ENCODE measurements around the gene PRR3. TPM values are rescaled to one million over a fixed set of nuclear protein-coding genes. Genes with fewer than 3 reads are reported as not detected.

Gene PRR3
- total and polyA plus RNA-seq, 4 donors, result 2.1 to 3.2 (median 2.4) TPM

GRCh38 chr6:30571075-30571761 is 14.1 kb downstream of the PRR3 start, which contains the start of gene ABCF1 (continued):
- peak; percentile 39 for TF ChIP-seq REST (IDR thresholded peaks at IDR 0.05)

GRCh38 chr6:30571762-30572082 is 14.6 kb downstream of the PRR3 start:
- peak overlapping the region; percentile 84 to 90 for H3K9ac ChIP-seq (ENCODE audit: low read depth in 1 of 2, low read length in 2 of 2)
- H3K36me3 ChIP-seq (ENCODE audit: control insufficient read depth in 4 of 4, insufficient read depth in 3 of 4, low read depth in 1 of 4, low read length in 3 of 4), result peaks cover 0 to 2% (median 1%) of the 10 kb centered on the region in 4 donors
- peaks cover 5 to 36% (median 34%) of the 10 kb centered on the region in 4 donors for H3K4me1 ChIP-seq (ENCODE audit: control insufficient read depth in 4 of 4, insufficient read depth in 4 of 4, low read length in 3 of 4)
- no peak for DNase-seq (ENCODE audit: low spot score)
- peak overlapping the region; percentile 89 to 98 for H3K27ac ChIP-seq (ENCODE audit: low read depth in 1 of 2, low read length in 2 of 2)
- H3K27me3 ChIP-seq (ENCODE audit: control insufficient read depth in 4 of 4, insufficient read depth in 4 of 4, low read length in 3 of 4), result no peaks in the 10 kb centered on the region
- H3K9me3 ChIP-seq (ENCODE audit: control insufficient read depth in 4 of 4, low read length in 3 of 4), result no peaks in the 10 kb centered on the region
- under 1% methylated on average over 8 of the region's 8 CpGs for WGBS
- no peak for TF ChIP-seq EGR1 (IDR thresholded peaks at IDR 0.05; ENCODE audit: low read depth in 2 of 2)
- no peak for TF ChIP-seq FOXA2 (IDR thresholded peaks at IDR 0.05)
- TF ChIP-seq RXRA (IDR thresholded peaks at IDR 0.05), result no peak
- TF ChIP-seq HNF4A (conservative IDR thresholded peaks at IDR 0.05), result no peak
- no peak for TF ChIP-seq SP1 (IDR thresholded peaks at IDR 0.05)
- TF ChIP-seq FOXA1 (IDR thresholded peaks at IDR 0.05), result no peak
- no peak for TF ChIP-seq NR2F2 (IDR thresholded peaks at IDR 0.05)
- no peak for TF ChIP-seq REST (IDR thresholded peaks at IDR 0.05)
- no peak for TF ChIP-seq HNF4G (IDR thresholded peaks at IDR 0.05)
- TF ChIP-seq GABPA (IDR thresholded peaks at IDR 0.05 in 1 of 2, conservative IDR thresholded peaks at IDR 0.05 in 1 of 2), result no peak
- TF ChIP-seq YY1 (IDR thresholded peaks at IDR 0.05), result no peak
- no peak for TF ChIP-seq ATF3 (IDR thresholded peaks at IDR 0.05)
- no peak for TF ChIP-seq TAF1 (conservative IDR thresholded peaks at IDR 0.05)
- TF ChIP-seq MAX (IDR thresholded peaks at IDR 0.05), result no peak
- no peak for TF ChIP-seq RAD21 (IDR thresholded peaks at IDR 0.05)
- TF ChIP-seq CTCF (IDR thresholded peaks at IDR 0.05; ENCODE audit: low read depth, low read length, missing input control), result no peak
- H3K4me3 ChIP-seq (ENCODE audit: low read depth in 1 of 3, low read length in 3 of 3), result peak overlapping the region; percentile 68 to 93 (median 85)
